IMR-90 (cell line): ENCODE measurements around the gene FGF12. TPM values are rescaled to one million over a fixed set of nuclear protein-coding genes. Genes with fewer than 3 reads are reported as not detected.

Experiments used
- ATAC-seq: fragments of 200-7000 bp; cut with Tn5 transposase; 2 replicates; pipeline ENCODE4 v1.9.1; 2020; ENCODE audit warnings: low read depth, mild to moderate bottlenecking, moderate library complexity
- BruUV-seq: library from RNA; stranded (reverse); fragments of 400-500 nt; replicated peaks from 2 replicates; lab custom pipeline; 2021; lab: Mats Ljungman, UMichigan
- CTCF ChIA-PET: fragments of 300-600 bp; formaldehyde crosslinking; extraction: SDS; loops from one replicate; lab custom pipeline; 2021; ENCODE audit warnings: antibody characterized with exemption; lab: Yijun Ruan, JAX
- POLR2A ChIA-PET: fragments of 300-600 bp; sonication (Branson Sonifier 250); formaldehyde crosslinking; loops from one replicate; lab custom pipeline; 2022; ENCODE audit warnings: antibody characterized with exemption; ENCODE audit not compliant: unreplicated experiment; lab: Charles Lee
- DNase-seq: peaks from one replicate; pipeline ENCODE4 v3.0.0; 2013
- H2AFZ ChIP-seq: replicated peaks from 2 replicates; pipeline ENCODE3; 2013; ENCODE audit warnings: low read length, mild to moderate bottlenecking; ENCODE audit not compliant: poor library complexity
- H2AK5ac ChIP-seq: 2 replicates; pipeline ENCODE4 v1.6.1; 2013; ENCODE audit warnings: low read depth, low read length, inconsistent platforms
- H2AK9ac ChIP-seq: replicated peaks from 2 replicates; pipeline ENCODE3; 2013; ENCODE audit warnings: mild to moderate bottlenecking, low read depth, low read length, moderate library complexity; ENCODE audit not compliant: poor library complexity
- H2BK120ac ChIP-seq: 2 replicates; pipeline ENCODE4 v1.6.1; 2013; ENCODE audit warnings: low read depth, low read length, inconsistent platforms
- H2BK15ac ChIP-seq: 3 replicates; pipeline ENCODE4 v1.6.1; 2013; ENCODE audit warnings: low read depth, low read length, inconsistent platforms
- H2BK20ac ChIP-seq: 2 replicates; pipeline ENCODE4 v1.6.1; 2013; ENCODE audit warnings: low read depth, mild to moderate bottlenecking, inconsistent platforms, low read length, moderate library complexity
- H2BK5ac ChIP-seq: 2 replicates; pipeline ENCODE4 v1.6.1; 2013; ENCODE audit warnings: mild to moderate bottlenecking, low read depth, low read length, inconsistent platforms; ENCODE audit not compliant: poor library complexity, severe bottlenecking
- H3K14ac ChIP-seq: replicated peaks from 2 replicates; pipeline ENCODE4 v1.6.1; 2013; ENCODE audit warnings: low read depth, low read length, inconsistent platforms
- H3K18ac ChIP-seq: 2 replicates; pipeline ENCODE4 v1.6.1; 2013; ENCODE audit warnings: low read depth, low read length, control low read depth
- H3K23ac ChIP-seq: 2 replicates; pipeline ENCODE4 v1.6.1; 2013; ENCODE audit warnings: low read depth, low read length, inconsistent platforms
- H3K27ac ChIP-seq: 2 replicates; pipeline ENCODE4 v1.5.1; 2013; ENCODE audit warnings: mild to moderate bottlenecking, control low read depth, low read length; ENCODE audit not compliant: insufficient read depth
- H3K27me3 ChIP-seq: 2 replicates; pipeline ENCODE4 v1.6.1; 2013; ENCODE audit warnings: low read length; ENCODE audit not compliant: control insufficient read depth, insufficient read depth
- H3K36me3 ChIP-seq: 2 replicates; pipeline ENCODE4 v1.6.1; 2013; ENCODE audit warnings: low read length, mixed read lengths; ENCODE audit not compliant: control insufficient read depth, insufficient read depth
- H3K4ac ChIP-seq: 2 replicates; pipeline ENCODE4 v1.6.1; 2013; ENCODE audit warnings: low read depth, low read length, inconsistent platforms
- H3K4me1 ChIP-seq: 2 replicates; pipeline ENCODE4 v1.6.1; 2013; ENCODE audit warnings: low read length, mixed read lengths; ENCODE audit not compliant: control insufficient read depth, insufficient read depth
- H3K4me2 ChIP-seq: 2 replicates; pipeline ENCODE4 v1.6.1; 2013; ENCODE audit warnings: low read depth, mild to moderate bottlenecking, control low read depth, low read length, moderate library complexity
- H3K4me3 ChIP-seq: 2 replicates; pipeline ENCODE4 v1.5.1; 2013; ENCODE audit warnings: low read depth, mild to moderate bottlenecking, control low read depth, low read length, moderate library complexity; ENCODE audit not compliant: insufficient read depth
- H3K56ac ChIP-seq: 2 replicates; pipeline ENCODE4 v1.6.1; 2013; ENCODE audit warnings: low read length, inconsistent platforms; ENCODE audit not compliant: insufficient read depth; ENCODE audit errors: extremely low read depth
- H3K79me1 ChIP-seq, 2 experiments: 2 replicates each; pipeline ENCODE4 v1.6.1; 2013; ENCODE audit warnings: low read length in 2 of 2, inconsistent platforms in 1 of 2, low read depth in 1 of 2
- H3K9ac ChIP-seq: 2 replicates; pipeline ENCODE4 v1.6.1; 2013; ENCODE audit warnings: low read depth, low read length, control low read depth
- H3K9me1 ChIP-seq: 2 replicates; pipeline ENCODE4 v1.6.1; 2013; ENCODE audit warnings: low read length, inconsistent platforms; ENCODE audit not compliant: insufficient read depth
- H3K9me3 ChIP-seq: 2 replicates; pipeline ENCODE4 v1.6.1; 2013; ENCODE audit warnings: low read length; ENCODE audit not compliant: control insufficient read depth, insufficient read depth
- H4K20me1 ChIP-seq: 2 replicates; pipeline ENCODE4 v1.6.1; 2013; ENCODE audit warnings: low read length, inconsistent platforms; ENCODE audit not compliant: insufficient read depth
- H4K5ac ChIP-seq: 2 replicates; pipeline ENCODE4 v1.6.1; 2013; ENCODE audit warnings: mild to moderate bottlenecking, low read depth, low read length, control low read depth
- H4K8ac ChIP-seq, 2 experiments: 2 replicates each; pipeline ENCODE4 v1.6.1; 2013; ENCODE audit warnings: low read depth in 2 of 2, low read length in 2 of 2, control low read depth in 1 of 2, inconsistent platforms in 1 of 2
- H4K91ac ChIP-seq: 2 replicates; pipeline ENCODE4 v1.6.1; 2013; ENCODE audit warnings: low read depth, low read length, inconsistent platforms; ENCODE audit not compliant: insufficient read depth
- CHD1 ChIP-seq: IDR thresholded peaks from 2 replicates; pipeline ENCODE4 v1.6.1; 2012; ENCODE audit warnings: low read depth, low read length, improper control_type of control experiment
- CTCF ChIP-seq: conservative IDR thresholded peaks from 2 replicates; pipeline ENCODE4 v1.5.1; 2012; ENCODE audit warnings: mild to moderate bottlenecking, low read depth, low read length, improper control_type of control experiment
- MAFK ChIP-seq: IDR thresholded peaks from 2 replicates; pipeline ENCODE4 v1.6.1; 2012; ENCODE audit warnings: low read depth, low read length, improper control_type of control experiment
- MAZ ChIP-seq: IDR thresholded peaks from 2 replicates; pipeline ENCODE4 v1.6.1; 2012; ENCODE audit warnings: low read depth, mild to moderate bottlenecking, low read length, improper control_type of control experiment, moderate library complexity, borderline replicate concordance
- MXI1 ChIP-seq: IDR thresholded peaks from 2 replicates; pipeline ENCODE4 v1.6.1; 2012; ENCODE audit warnings: low read depth, mild to moderate bottlenecking, low read length, moderate library complexity, borderline replicate concordance
- RCOR1 ChIP-seq: IDR thresholded peaks from 2 replicates; pipeline ENCODE4 v1.6.1; 2012; ENCODE audit warnings: mild to moderate bottlenecking, low read length, improper control_type of control experiment; ENCODE audit not compliant: insufficient replicate concordance
- WGBS, 2 experiments: methylation state at CpG; one replicate each; pipeline versions ENCODE4 v1.1.5 to v1.1.7; 2013; ENCODE audit warnings: missing lambda C conversion rate in 2 of 2; ENCODE audit not compliant: insufficient read length in 1 of 2; ENCODE audit errors: extremely low coverage in 2 of 2; 5-methylcytosine and 5-hydroxymethylcytosine counted together
- dilution Hi-C: fragments of 300-500 bp; cut with HindIII; formaldehyde crosslinking; loops from one replicate; pipeline ENCODE4 v1.14.3; 2018; ENCODE audit warnings: low sequenced_read_pairs; ENCODE audit not compliant: unreplicated experiment
- in situ Hi-C: fragments of 300-500 bp; cut with MboI; formaldehyde crosslinking; loops from 3 replicates; pipeline ENCODE4 v1.14.3; 2019; ENCODE audit warnings: low sequenced_read_pairs, inconsistent platforms, mixed read lengths
- intact Hi-C: fragments of 100-400 bp; cut with micrococcal nuclease; formaldehyde crosslinking; loops from 2 replicates; pipeline ENCODE4 v1.10.0; 2022
- polyA plus RNA-seq, 3 experiments: library from polyadenylated mRNA; depleted of rRNA; stranded (reverse); fragments of >200 nt; gene quantifications; 2 replicates each; pipeline ENCODE4 v1.2.3, GENCODE V29; 2012; ENCODE audit warnings: low replicate concordance in 1 of 3
- total RNA-seq: library from RNA; depleted of rRNA; stranded (reverse); fragments of >200 nt; gene quantifications from 2 replicates; pipeline ENCODE4 v1.2.3, GENCODE V29; 2012
- TF ChIP-seq, protein P1 (sequence below): fragments of 150-350 bp; IDR thresholded peaks from 2 replicates; pipeline ENCODE4 v1.6.1; 2016; ENCODE audit warnings: low read depth, mild to moderate bottlenecking, low read length, moderate library complexity, borderline replicate concordance

Gene FGF12
- total and polyA plus RNA-seq, 2 of the 4 experiments (the other 2 are of a cell fraction) = not detected

GRCh38 chr3:192597913-192598312 is 129.4 kb downstream of the FGF12 start:
- Histone ChIP-seq H3K23ac (no peak overlapping the region), H3K4ac (no peak overlapping the region), H3K4me2 (no peak overlapping the region), H4K20me1 (no peaks in the 10 kb centered on the region), H2AFZ (no peak overlapping the region), H3K9me1 (no peaks in the 10 kb centered on the region), H2AK5ac (no peak overlapping the region), H2BK15ac (no peak overlapping the region), H3K9me3 (no peaks in the 10 kb centered on the region; the same call in 1 of the 2 replicates), H3K4me3 (no peak overlapping the region), H3K36me3 (no peaks in the 10 kb centered on the region), H2BK120ac (no peak overlapping the region), H3K9ac (no peak overlapping the region), H4K8ac (no peak overlapping the region), H3K27ac (no peak overlapping the region), H3K27me3 (no peaks in the 10 kb centered on the region), H2BK20ac (no peak overlapping the region), H2BK5ac (no peak overlapping the region), H3K14ac (no peak overlapping the region), H3K18ac (no peak overlapping the region), H3K79me1 (no peaks in the 10 kb centered on the region), H3K56ac (no peak overlapping the region), H2AK9ac (no peak overlapping the region), H3K4me1 (no peaks in the 10 kb centered on the region), H4K5ac (no peak overlapping the region), H4K91ac (no peak overlapping the region)
- dilution Hi-C loops = no loop called here
- no CpG with 5 or more reads among the region's 2 CpGs for WGBS, 2 experiments
- TF ChIP-seq MAFK (no peak), MAZ (no peak), CHD1 (no peak), RCOR1 (no peak), CTCF (no peak), MXI1 (no peak)
- TF ChIP-seq, protein P1, sequence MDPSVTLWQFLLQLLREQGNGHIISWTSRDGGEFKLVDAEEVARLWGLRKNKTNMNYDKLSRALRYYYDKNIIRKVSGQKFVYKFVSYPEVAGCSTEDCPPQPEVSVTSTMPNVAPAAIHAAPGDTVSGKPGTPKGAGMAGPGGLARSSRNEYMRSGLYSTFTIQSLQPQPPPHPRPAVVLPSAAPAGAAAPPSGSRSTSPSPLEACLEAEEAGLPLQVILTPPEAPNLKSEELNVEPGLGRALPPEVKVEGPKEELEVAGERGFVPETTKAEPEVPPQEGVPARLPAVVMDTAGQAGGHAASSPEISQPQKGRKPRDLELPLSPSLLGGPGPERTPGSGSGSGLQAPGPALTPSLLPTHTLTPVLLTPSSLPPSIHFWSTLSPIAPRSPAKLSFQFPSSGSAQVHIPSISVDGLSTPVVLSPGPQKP = no peak
- intact Hi-C loops = no loop called here
- ATAC-seq (no peak), DNase-seq (no peak)
- POLR2A ChIA-PET = no interaction called here
- in situ Hi-C loops = no loop called here
- CTCF ChIA-PET = no interaction called here
- BruUV-seq = no TSS peak
